Measurements from ENCODE around the gene ARID3A.

DNA sequence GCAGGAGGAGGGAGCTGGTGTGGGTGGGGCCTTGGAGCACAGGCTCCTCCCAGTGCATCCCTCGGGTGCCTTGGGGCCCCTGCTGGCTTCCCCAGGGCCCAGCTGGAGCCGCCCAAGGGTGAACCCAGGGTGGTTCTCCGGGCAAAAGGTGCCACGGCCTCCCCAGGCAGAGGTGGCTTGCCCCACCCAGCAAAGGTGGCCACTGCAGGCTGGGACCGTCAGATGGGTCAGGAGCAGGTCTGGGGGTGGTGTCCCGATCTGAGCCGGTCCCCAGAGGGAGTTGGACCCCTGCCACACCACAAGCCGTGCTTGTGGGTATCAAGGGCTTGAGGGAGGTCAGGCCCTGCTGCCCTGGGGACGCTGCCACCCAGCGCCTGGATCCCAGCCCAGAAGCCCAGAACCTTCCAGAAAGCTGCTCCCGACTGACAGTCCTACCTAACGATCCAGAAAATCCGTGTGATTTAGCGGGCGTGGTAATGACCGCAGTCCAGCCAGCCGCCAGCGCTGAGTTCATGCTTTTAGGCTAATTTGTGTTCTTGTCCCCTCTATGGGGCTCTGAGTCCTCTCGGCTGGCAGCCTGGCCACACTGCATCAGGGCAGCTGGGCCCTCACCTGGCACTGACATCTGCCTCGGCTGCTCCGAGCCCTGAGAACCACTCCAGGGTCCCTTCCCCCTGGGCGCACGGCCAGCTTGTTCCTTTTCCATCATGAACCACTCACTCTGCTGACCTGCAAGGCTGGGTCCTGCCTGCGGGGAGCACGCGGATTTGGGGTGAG is 69.4 kb downstream of the ARID3A start:
- TF ChIP-seq, protein P1, sequence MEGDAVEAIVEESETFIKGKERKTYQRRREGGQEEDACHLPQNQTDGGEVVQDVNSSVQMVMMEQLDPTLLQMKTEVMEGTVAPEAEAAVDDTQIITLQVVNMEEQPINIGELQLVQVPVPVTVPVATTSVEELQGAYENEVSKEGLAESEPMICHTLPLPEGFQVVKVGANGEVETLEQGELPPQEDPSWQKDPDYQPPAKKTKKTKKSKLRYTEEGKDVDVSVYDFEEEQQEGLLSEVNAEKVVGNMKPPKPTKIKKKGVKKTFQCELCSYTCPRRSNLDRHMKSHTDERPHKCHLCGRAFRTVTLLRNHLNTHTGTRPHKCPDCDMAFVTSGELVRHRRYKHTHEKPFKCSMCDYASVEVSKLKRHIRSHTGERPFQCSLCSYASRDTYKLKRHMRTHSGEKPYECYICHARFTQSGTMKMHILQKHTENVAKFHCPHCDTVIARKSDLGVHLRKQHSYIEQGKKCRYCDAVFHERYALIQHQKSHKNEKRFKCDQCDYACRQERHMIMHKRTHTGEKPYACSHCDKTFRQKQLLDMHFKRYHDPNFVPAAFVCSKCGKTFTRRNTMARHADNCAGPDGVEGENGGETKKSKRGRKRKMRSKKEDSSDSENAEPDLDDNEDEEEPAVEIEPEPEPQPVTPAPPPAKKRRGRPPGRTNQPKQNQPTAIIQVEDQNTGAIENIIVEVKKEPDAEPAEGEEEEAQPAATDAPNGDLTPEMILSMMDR (IDR thresholded peaks at IDR 0.05) = no peak
- no peak for TF ChIP-seq POLR2A (IDR thresholded peaks at IDR 0.05)

Data from uterus (tissue), 2 donors.